ENCODE results near the gene ZNF37A.

DNA sequence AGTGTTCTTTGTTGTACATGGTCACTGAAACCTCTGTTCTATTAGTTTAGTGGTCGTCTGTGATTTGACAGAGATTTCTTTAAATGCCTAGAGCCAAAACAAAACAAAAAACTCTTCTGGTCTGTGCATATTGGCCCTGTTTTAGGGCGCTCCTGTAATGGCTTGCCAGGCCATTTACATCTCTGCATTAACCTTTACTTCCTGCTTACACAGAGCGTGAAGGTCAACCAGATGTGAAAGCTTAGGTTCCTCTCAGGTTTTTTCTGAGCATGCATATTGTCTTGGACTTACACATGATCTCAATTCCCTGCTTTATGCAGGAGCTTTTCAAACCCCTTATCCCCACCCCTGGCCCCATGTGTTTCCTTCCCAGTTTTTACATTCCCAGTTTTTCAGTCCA, 9.6 kb downstream of the ZNF37A start:
- no peak for TF ChIP-seq POLR2AphosphoS5 (IDR thresholded peaks at IDR 0.05)
- TF ChIP-seq CTCF (IDR thresholded peaks at IDR 0.05), result no peak
- TF ChIP-seq POLR2A (IDR thresholded peaks at IDR 0.05), result no peak

All from sigmoid colon (tissue), 4 donors.